ENCODE data around the gene CTNND1. TPM values are rescaled to one million over a fixed set of nuclear protein-coding genes. Genes with fewer than 3 reads are reported as not detected.

CTNND1 gene
- total and polyA plus RNA-seq, 2 of the 4 experiments (the other 2 are of a cell fraction): 88.5 to 229 TPM

DNA sequence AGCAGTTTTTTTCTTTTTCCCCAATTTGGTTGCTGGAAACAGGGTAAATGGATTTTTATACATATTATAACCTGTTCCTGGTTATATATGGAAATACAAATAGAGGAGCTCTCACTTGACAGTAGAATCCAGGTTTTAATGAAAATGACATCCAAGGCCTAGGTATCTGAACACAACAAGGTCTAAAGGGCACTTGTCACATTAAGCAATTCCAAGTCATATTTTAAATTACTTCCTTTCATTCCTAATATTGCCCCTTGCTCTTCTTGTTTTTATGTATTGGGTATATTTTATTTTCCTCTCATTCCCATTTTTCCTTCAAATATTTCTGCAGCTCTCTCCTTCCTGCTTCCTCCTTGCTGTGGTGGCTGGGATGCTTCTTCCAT, 27.1 kb downstream of the CTNND1 start (continued):
- TF ChIP-seq MAFK (IDR thresholded peaks at IDR 0.05; ENCODE audit: low read depth, low read length): no peak
- no peak for TF ChIP-seq MAZ (IDR thresholded peaks at IDR 0.05; ENCODE audit: borderline replicate concordance, low read depth, low read length)
- no peak for TF ChIP-seq CHD1 (IDR thresholded peaks at IDR 0.05; ENCODE audit: low read depth, low read length)

DNA sequence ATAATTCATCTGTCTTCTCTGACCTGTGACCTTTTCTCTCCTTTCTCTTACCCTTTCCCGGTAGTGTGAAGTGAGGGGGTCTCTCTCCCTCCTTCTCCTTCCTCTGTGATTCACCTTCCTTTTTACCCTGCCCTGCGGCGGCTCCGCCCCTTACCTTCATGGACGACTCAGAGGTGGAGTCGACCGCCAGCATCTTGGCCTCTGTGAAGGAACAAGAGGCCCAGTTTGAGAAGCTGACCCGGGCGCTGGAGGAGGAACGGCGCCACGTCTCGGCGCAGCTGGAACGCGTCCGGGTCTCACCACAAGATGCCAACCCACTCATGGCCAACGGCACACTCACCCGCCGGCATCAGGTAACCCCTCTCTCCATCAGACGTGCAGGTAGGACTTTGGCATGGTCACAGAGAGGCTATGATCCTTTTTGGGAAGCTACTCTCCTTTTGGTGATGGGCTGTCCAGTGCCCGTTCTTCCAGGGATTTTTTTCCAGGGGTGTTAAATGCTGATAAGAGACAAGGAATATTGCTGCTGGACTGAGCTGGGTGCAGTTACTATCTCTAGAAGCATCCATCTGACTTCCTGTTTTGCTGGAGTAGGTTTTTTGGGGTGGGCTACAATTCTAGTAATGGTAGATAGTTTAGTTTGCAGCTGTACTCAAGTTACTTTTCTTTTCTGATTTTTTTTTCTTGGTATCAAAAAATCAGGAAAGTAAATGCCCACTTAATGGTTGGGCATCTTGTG, 29.9 kb downstream of the CTNND1 start:
- 0 out of 2 replicates have a peak overlapping the region, but pooled peaks have one; percentile 25 for H3K14ac ChIP-seq (replicated peaks; ENCODE audit: low read depth, low read length)
- no TSS peak for BruUV-seq (replicated peaks)
- 94% methylated on average over 7 of the region's 22 CpGs; no CpG with 5 or more reads in 1 of the 2 experiments for WGBS, 2 experiments (ENCODE audit: extremely low coverage in 2 of 2, insufficient read length in 1 of 2)
- H3K9ac ChIP-seq (ENCODE audit: low read depth, low read length): no peak overlapping the region
- TF ChIP-seq RCOR1 (IDR thresholded peaks at IDR 0.05; ENCODE audit: insufficient replicate concordance, low read length) (no peak), NFE2L2 (IDR thresholded peaks at IDR 0.05; ENCODE audit: low read depth, low read length) (no peak), MXI1 (IDR thresholded peaks at IDR 0.05; ENCODE audit: borderline replicate concordance, low read depth, low read length) (no peak), POLR2A (IDR thresholded peaks at IDR 0.05; ENCODE audit: low read depth, low read length) (no peak), CHD1 (IDR thresholded peaks at IDR 0.05; ENCODE audit: low read depth, low read length) (no peak), FOS (IDR thresholded peaks at IDR 0.05; ENCODE audit: low read depth, low read length) (no peak), RFX5 (IDR thresholded peaks at IDR 0.05; ENCODE audit: low read depth, low read length) (no peak), CEBPB (IDR thresholded peaks at IDR 0.05; ENCODE audit: low read depth, low read length) (no peak), BHLHE40 (IDR thresholded peaks at IDR 0.05; ENCODE audit: low read depth, low read length) (no peak), MAZ (IDR thresholded peaks at IDR 0.05; ENCODE audit: borderline replicate concordance, low read depth, low read length) (no peak), SMC3 (IDR thresholded peaks at IDR 0.05; ENCODE audit: low read depth, low read length) (no peak)
- TF ChIP-seq, protein P1, sequence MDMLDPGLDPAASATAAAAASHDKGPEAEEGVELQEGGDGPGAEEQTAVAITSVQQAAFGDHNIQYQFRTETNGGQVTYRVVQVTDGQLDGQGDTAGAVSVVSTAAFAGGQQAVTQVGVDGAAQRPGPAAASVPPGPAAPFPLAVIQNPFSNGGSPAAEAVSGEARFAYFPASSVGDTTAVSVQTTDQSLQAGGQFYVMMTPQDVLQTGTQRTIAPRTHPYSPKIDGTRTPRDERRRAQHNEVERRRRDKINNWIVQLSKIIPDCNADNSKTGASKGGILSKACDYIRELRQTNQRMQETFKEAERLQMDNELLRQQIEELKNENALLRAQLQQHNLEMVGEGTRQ (IDR thresholded peaks at IDR 0.05; ENCODE audit: low read depth, low read length): no peak
- TF ChIP-seq, protein P2, sequence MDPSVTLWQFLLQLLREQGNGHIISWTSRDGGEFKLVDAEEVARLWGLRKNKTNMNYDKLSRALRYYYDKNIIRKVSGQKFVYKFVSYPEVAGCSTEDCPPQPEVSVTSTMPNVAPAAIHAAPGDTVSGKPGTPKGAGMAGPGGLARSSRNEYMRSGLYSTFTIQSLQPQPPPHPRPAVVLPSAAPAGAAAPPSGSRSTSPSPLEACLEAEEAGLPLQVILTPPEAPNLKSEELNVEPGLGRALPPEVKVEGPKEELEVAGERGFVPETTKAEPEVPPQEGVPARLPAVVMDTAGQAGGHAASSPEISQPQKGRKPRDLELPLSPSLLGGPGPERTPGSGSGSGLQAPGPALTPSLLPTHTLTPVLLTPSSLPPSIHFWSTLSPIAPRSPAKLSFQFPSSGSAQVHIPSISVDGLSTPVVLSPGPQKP (IDR thresholded peaks at IDR 0.05; ENCODE audit: borderline replicate concordance, low read depth, low read length): no peak
- H2BK5ac ChIP-seq (ENCODE audit: low read depth, low read length, poor library complexity, severe bottlenecking): no peak overlapping the region
- no peak overlapping the region for H3K4ac ChIP-seq (ENCODE audit: low read depth, low read length)
- H2BK15ac ChIP-seq (ENCODE audit: low read depth, low read length): no peak overlapping the region
- H4K8ac ChIP-seq (ENCODE audit: low read depth in 2 of 2, low read length in 2 of 2): no peak overlapping the region
- H3K27ac ChIP-seq (ENCODE audit: insufficient read depth, low read length): no peak overlapping the region
- peaks cover 15% of the 10 kb centered on the region for H3K9me1 ChIP-seq (ENCODE audit: insufficient read depth, low read length)
- dilution Hi-C loops (cut with HindIII; ENCODE audit: low sequenced_read_pairs, unreplicated experiment): no loop called here
- peaks cover 31% of the 10 kb centered on the region for H3K36me3 ChIP-seq (ENCODE audit: control insufficient read depth, insufficient read depth, low read length)
- CTCF ChIA-PET: interaction anchor here (1.0 kb wide), 1 partner anchor 9 kb away, joined by 4 read pairs; no protein-coding TSS in a partner anchor
- H2AK9ac ChIP-seq (replicated peaks; ENCODE audit: low read depth, low read length, poor library complexity): no peak overlapping the region
- H2AFZ ChIP-seq (replicated peaks; ENCODE audit: low read length, poor library complexity): peak overlapping the region; percentile 27
- 0 out of 2 replicates have a peak overlapping the region, but pooled peaks have one; percentile 17 for H3K23ac ChIP-seq (ENCODE audit: low read depth, low read length)
- H4K5ac ChIP-seq (ENCODE audit: low read depth, low read length): no peak overlapping the region
- no peak overlapping the region for H2BK20ac ChIP-seq (ENCODE audit: low read depth, low read length)
- no peak overlapping the region for H3K18ac ChIP-seq (ENCODE audit: low read depth, low read length)
- no peaks in the 10 kb centered on the region for H3K27me3 ChIP-seq (ENCODE audit: control insufficient read depth, insufficient read depth, low read length)
- H3K4me3 ChIP-seq (ENCODE audit: insufficient read depth, low read depth, low read length): no peak overlapping the region
- in situ Hi-C loops (cut with MboI; ENCODE audit: low sequenced_read_pairs): no loop called here
- H3K4me1 ChIP-seq (ENCODE audit: control insufficient read depth, insufficient read depth, low read length): peaks cover 13% of the 10 kb centered on the region
- no peak overlapping the region for H2BK120ac ChIP-seq (ENCODE audit: low read depth, low read length)
- H3K4me2 ChIP-seq (ENCODE audit: low read depth, low read length): no peak overlapping the region
- H2AK5ac ChIP-seq (ENCODE audit: low read depth, low read length): no peak overlapping the region
- no peak overlapping the region for H3K56ac ChIP-seq (ENCODE audit: extremely low read depth, insufficient read depth, low read length)
- no peak for DNase-seq
- POLR2A ChIA-PET (ENCODE audit: unreplicated experiment): no interaction called here
- no peaks in the 10 kb centered on the region for H3K9me3 ChIP-seq (ENCODE audit: control insufficient read depth, insufficient read depth, low read length)
- ATAC-seq (ENCODE audit: low read depth): no peak
- peaks cover 23 to 75% of the 10 kb centered on the region in 2 experiments; a peak in 3 of 4 replicates for H3K79me1 ChIP-seq (ENCODE audit: low read depth in 1 of 2, low read length in 2 of 2)
- no peak overlapping the region for H4K91ac ChIP-seq (ENCODE audit: insufficient read depth, low read depth, low read length)
- peaks cover 81% of the 10 kb centered on the region for H4K20me1 ChIP-seq (ENCODE audit: insufficient read depth, low read length)
- intact Hi-C loops (cut with micrococcal nuclease): no loop called here

All from IMR-90 (cell line).